HCT116 (cell line): Measurements from ENCODE around the gene THEMIS2.
A peak's percentile ranks its signal among the peaks of the same experiment; 100 is the strongest.

Experiments
- CTCF ChIP-seq, 3 experiments: fragments of 200-600 bp in 1 of 3; sonication (generic) in 1 of 3; IDR thresholded peaks in 2 of 3; conservative IDR thresholded peaks in 1 of 3; 2 replicates each; pipeline ENCODE4 v1.5.1; 2012 to 2017; ENCODE audit warnings: low read depth in 2 of 3, low read length in 2 of 3, antibody characterized with exemption in 1 of 3, borderline replicate concordance in 1 of 3, control low read depth in 1 of 3, mild to moderate bottlenecking in 1 of 3, mixed read lengths in 1 of 3, mixed run types in 1 of 3, moderate library complexity in 1 of 3; ENCODE audit not compliant: insufficient read depth in 1 of 3
- EZH2 ChIP-seq: fragments of 200-600 bp; sonication (generic); IDR thresholded peaks from 2 replicates; pipeline ENCODE4 v1.6.1; 2017; ENCODE audit warnings: antibody characterized with exemption, mixed run types

- TF ChIP-seq CTCF (IDR thresholded peaks at IDR 0.05 in 2 of 3, conservative IDR thresholded peaks at IDR 0.05 in 1 of 3; ENCODE audit: borderline replicate concordance in 1 of 3, insufficient read depth in 1 of 3, low read depth in 2 of 3, low read length in 2 of 3): peak in 1 of 3 experiments; percentile 16; a peak in 1 of 6 replicates
- no peak for TF ChIP-seq EZH2
Measured at GRCh38 chr1:27928216-27928954, 56.0 kb downstream of the THEMIS2 start.
